GM12801 (cell line): Measurements from ENCODE around the gene PMAIP1.

Experiments
- TF ChIP-seq, protein P1 (sequence below): IDR thresholded peaks from one replicate; pipeline ENCODE4 v1.5.1; 2011; ENCODE audit warnings: control low read depth; ENCODE audit not compliant: insufficient read length; ENCODE audit errors: extremely low read depth

The PMAIP1 gene

DNA sequence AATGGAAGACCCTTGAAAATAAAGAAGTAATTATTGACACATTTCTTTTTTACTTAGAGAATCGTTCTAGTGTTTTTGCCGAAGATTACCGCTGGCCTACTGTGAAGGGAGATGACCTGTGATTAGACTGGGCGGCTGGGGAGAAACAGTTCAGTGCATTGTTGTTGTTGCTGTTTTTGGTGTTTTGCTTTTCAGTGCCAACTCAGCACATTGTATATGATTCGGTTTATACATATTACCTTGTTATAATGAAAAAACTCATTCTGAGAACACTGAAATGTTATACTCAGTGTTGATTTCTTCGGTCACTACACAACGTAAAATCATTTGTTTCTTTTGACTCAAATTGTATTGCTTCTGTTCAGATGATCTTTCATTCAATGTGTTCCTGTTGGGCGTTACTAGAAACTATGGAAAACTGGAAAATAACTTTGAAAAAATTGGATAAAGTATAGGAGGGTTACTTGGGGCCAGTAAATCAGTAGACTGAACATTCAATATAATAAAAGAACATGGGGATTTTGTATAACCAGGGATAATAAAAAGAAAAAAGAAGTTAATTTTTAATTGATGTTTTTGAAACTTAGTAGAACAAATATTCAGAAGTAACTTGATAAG lies 3.3 kb downstream of the PMAIP1 start:
- TF ChIP-seq, protein P1, sequence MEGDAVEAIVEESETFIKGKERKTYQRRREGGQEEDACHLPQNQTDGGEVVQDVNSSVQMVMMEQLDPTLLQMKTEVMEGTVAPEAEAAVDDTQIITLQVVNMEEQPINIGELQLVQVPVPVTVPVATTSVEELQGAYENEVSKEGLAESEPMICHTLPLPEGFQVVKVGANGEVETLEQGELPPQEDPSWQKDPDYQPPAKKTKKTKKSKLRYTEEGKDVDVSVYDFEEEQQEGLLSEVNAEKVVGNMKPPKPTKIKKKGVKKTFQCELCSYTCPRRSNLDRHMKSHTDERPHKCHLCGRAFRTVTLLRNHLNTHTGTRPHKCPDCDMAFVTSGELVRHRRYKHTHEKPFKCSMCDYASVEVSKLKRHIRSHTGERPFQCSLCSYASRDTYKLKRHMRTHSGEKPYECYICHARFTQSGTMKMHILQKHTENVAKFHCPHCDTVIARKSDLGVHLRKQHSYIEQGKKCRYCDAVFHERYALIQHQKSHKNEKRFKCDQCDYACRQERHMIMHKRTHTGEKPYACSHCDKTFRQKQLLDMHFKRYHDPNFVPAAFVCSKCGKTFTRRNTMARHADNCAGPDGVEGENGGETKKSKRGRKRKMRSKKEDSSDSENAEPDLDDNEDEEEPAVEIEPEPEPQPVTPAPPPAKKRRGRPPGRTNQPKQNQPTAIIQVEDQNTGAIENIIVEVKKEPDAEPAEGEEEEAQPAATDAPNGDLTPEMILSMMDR, result no peak

DNA sequence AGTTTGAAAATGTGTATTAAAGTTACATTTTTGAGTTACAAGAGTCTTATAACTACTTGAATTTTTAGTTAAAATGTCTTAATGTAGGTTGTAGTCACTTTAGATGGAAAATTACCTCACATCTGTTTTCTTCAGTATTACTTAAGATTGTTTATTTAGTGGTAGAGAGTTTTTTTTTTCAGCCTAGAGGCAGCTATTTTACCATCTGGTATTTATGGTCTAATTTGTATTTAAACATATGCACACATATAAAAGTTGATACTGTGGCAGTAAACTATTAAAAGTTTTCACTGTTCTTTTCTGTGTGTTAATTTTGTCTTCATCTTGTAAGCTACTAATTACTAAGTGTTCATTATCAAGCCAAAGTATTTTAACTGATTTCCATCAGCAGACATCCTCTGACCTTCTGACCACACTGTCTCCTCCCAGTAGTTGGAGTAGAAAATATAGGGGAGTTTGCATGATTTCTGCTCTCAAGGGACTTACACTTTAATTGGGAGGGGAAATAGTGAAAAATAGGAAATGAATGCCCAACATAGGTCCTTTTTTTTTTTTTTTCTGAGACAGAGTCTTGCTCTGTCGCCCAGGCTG lies 4.3 kb downstream of the PMAIP1 start:
- TF ChIP-seq, protein P1, result no peak

DNA sequence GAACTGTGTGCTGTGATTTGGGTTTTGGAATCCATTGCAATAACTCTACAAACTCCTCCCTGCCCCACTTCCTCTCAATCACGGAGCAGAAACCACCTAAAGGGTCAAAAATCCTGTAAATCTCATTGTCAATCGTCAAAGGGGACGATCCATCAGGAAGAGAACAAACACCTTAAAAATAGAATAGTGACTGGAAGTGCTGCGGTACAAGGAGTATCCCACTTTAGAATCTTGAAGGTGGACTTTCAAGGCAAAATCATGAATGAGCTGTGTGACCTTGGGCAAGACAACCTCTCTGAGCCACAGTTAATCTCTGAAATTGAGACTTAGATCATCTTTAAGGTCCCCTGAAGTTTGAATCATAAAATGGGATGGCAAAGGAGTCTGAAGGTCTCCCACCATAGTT lies 5.9 kb downstream of the PMAIP1 start:
- TF ChIP-seq, protein P1, result no peak

DNA sequence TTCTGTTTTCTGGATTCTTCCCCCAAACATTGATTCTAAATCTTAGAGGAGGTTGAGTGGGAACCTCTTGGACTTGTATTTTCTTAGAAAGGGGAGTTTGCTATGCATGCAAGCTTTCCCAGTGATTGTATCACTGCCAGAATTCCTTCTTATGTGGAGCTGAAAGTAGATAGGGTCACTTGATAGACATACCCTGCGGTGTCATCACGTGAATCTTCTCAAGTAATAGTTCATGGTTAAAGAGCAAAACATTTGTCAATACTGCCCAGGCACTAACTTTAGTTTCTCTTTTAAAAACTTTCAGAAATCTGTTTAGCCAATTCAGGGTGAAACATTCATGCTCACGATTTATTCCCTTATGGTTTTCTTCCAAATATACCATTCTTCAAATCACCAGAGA lies 6.4 kb downstream of the PMAIP1 start:
- TF ChIP-seq, protein P1, result no peak

DNA sequence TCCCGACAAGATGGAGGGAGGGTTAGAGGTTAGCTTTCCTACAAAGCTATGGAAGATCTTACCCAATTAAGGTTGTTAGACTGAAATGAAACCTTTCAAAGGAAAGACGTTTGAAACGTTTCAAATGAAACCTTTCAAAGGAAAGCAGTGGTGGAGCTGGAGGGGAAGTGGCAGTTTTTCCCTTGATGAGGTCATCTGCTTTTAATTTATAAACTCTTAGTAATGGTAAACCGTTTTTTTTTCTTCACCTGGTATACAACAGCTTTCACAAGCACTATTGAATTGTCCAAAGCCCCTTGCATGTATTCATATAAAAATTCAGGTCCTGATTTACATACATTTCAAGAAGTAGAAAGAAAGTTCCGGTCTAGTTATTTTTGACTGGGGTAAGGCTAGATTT lies 7.4 kb downstream of the PMAIP1 start:
- TF ChIP-seq, protein P1, result no peak

DNA sequence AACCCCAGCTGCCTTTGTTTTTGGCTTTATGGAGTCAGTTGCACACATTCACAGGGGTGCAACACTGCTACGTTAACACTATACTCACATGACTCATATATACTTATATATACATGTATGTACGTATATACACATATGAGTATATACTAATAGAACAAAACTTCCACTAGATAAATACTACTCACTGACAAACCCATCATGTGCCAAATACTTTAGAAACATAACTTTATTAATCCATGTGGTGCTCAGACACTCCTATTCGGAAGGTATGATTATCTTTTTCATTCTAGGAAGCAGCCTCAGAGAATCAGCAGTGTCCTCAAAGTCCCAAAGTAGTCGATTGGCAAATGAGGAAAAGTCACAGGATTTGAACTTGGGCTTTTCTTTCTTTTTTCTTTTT lies 7.9 kb downstream of the PMAIP1 start:
- TF ChIP-seq, protein P1, result no peak

DNA sequence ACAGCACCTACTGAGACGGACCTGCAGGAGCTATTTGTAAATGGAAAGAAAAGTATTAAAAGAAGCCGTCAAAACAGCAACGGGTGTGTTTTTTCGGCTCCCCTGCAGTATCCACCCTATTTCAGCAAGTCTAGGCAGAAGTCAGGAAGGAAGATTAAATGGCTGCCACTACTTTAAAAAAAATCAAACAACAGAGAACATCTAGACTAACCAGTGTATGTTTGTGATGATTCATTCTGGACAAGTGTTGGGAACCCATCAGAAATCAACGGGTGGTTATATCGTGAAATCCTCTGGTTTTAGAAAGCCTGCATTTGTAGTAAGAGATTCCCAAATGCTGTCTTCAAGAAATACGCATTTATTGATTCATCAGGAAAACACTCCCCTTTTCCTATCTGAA lies 9.0 kb downstream of the PMAIP1 start:
- TF ChIP-seq, protein P1, result no peak
